GM19239 (cell line): ENCODE results near the gene ADCY3.
A peak's percentile ranks its signal among the peaks of the same experiment; 100 is the strongest.

Experiments
- DNase-seq: peaks from one replicate; pipeline ENCODE4 v3.0.0; 2011; ENCODE audit warnings: low spot score; ENCODE audit not compliant: insufficient read length
- FAIRE-seq: peaks from 2 replicates; lab custom pipeline; 2011; peaks lifted over from hg19 to GRCh38; lab: Jason Lieb, UNC

Gene ADCY3

GRCh38 chr2:24792542-24792873 lies 127.5 kb downstream of the ADCY3 start:
- DNase-seq: no peak
- FAIRE-seq: no peak

GRCh38 chr2:24791452-24791851 lies 128.6 kb downstream of the ADCY3 start:
- FAIRE-seq (no peak), DNase-seq (no peak)

- FAIRE-seq: no peak
- no peak for DNase-seq
Measured at GRCh38 chr2:24788816-24789215, 131.2 kb downstream of the ADCY3 start.

- no peak for DNase-seq
Measured at GRCh38 chr2:24787532-24787931, 132.5 kb downstream of the ADCY3 start.

DNA sequence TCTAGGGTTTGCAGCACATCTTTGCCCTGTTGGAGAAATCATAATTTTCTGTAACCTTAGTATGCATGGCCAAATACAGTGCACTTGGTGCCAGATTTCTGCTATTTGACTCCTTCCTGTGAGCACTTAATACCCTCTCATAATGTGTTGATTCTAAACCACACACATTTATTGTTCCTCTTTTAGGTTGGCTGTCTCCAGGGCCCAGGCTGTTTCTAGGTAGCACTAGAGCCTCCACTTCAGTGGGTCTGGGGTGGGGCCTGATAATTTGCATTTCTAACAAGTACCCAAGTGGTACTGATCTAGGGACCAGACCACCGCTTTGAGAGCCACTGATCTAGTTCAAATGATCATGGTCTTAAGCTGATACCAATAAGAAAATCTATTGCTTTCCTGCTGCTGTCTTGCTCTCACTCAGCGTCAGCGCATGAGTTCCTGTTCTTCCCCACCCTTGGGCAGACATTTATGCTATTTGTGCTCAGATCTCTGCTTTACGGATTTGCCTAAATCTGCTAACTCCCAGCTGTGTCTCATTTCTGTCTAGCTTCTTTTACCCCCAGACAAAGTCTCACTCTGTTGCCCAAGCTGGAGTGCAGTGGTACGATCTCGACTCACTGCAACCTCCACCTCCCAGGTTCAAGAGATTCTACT lies 134.2 kb downstream of the ADCY3 start:
- FAIRE-seq: peak; percentile 72
- peak; percentile 24 for DNase-seq

More at GRCh38 chr2:24787532-24787931, 132.5 kb downstream of the ADCY3 start:
- no peak for FAIRE-seq

DNA sequence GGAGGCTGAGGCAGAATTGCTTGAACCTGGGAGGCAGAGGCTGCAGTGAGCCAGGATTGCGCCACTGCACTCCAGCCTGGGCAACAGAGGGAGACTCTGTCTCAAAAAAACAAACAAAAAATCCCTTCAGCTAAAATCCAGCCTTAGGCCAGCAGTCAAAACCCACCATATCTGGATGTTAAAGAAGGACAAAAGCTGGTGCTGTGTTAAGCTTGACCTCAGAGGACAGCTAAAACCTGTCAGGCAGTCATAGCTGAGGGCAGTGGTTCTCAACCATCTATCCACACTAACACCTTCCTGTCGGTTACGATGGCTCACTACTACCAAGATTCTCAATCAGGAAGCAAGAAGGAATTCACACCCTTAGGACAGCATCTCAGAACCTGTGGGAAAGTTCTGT lies 136.4 kb downstream of the ADCY3 start:
- FAIRE-seq (no peak), DNase-seq (no peak)

GRCh38 chr2:24779116-24779515 lies 140.9 kb downstream of the ADCY3 start:
- DNase-seq (no peak), FAIRE-seq (no peak)

GRCh38 chr2:24774373-24774772 lies 145.7 kb downstream of the ADCY3 start:
- FAIRE-seq (no peak), DNase-seq (no peak)

- DNase-seq (no peak), FAIRE-seq (no peak)
Measured at GRCh38 chr2:24771764-24772586, 148.1 kb downstream of the ADCY3 start.

DNA sequence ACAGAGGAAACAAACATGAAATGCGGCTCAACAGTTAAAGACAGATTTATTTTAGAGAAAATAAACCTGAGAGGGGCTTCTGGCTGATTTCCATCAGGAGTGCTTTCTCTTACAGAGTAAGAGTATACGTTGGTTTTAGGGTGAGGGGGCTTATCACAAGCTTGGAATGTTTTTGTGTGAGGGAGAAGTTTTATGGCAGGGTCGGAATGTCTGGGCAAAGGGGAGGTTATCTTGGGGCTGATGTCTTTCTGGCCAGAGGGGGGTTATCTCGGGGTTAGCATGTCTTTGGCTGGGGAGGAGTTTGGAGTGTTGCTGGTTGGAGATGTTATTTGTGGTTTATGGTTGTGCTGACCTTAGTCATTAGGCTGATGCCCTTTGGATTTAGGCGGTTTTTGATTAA lies 149.0 kb downstream of the ADCY3 start:
- FAIRE-seq (no peak), DNase-seq (no peak)
